T-cell (primary cell): ENCODE measurements around the gene RPL10L. TPM values are rescaled to one million over a fixed set of nuclear protein-coding genes. Genes with fewer than 3 reads are reported as not detected.

Source experiments
- ATAC-seq, 4 experiments: fragments of 200-7000 bp in 3 of 4; fragments of 150-1000 bp in 1 of 4; cut with Tn5 transposase; replicated peaks in 1 of 4; 1 replicate in 3 of 4; 2 replicates in 1 of 4; pipeline ENCODE4 v1.10.0; 2021; ENCODE audit warnings: moderate library complexity in 3 of 4, mild to moderate bottlenecking in 2 of 4, moderate number of reproducible peaks in 1 of 4
- CTCF ChIA-PET, 2 donors: fragments of 300-600 bp; sonication (Branson Sonifier 250); formaldehyde crosslinking; loops; one replicate each; lab custom pipeline; 2022; ENCODE audit warnings: antibody characterized with exemption in 2 of 2; lab: Charles Lee
- POLR2A ChIA-PET, 2 donors: fragments of 300-600 bp; sonication (Branson Sonifier 250); formaldehyde crosslinking; loops; one replicate each; lab custom pipeline; 2022; ENCODE audit warnings: antibody characterized with exemption in 2 of 2; lab: Charles Lee
- DNase-seq, 35 experiments: peaks; one replicate each; pipeline versions ENCODE4 v3.0.0 to v3.0.0-alpha.2; 2013 to 2023
- H3K27ac ChIP-seq: one replicate; pipeline ENCODE4 v1.5.1; 2013; ENCODE audit warnings: low read length
- H3K27me3 ChIP-seq, 2 experiments: replicated peaks in 1 of 2; 1 replicate in 1 of 2; 2 replicates in 1 of 2; pipeline versions ENCODE4 v1.6.1 to v1.7.0; 2013; ENCODE audit warnings: low read length in 1 of 2, mixed read lengths in 1 of 2; ENCODE audit not compliant: control insufficient read depth in 2 of 2, insufficient read depth in 2 of 2; ENCODE audit errors: extremely low read depth in 1 of 2
- H3K36me3 ChIP-seq, 2 donors: 1 replicate in 1 of 2; 2 replicates in 1 of 2; pipeline versions ENCODE4 v1.6.1 to v1.7.0; 2013; ENCODE audit warnings: low read length in 1 of 2; ENCODE audit not compliant: control insufficient read depth in 2 of 2, insufficient read depth in 1 of 2; ENCODE audit errors: extremely low read depth in 1 of 2
- H3K4me1 ChIP-seq, 2 experiments: 1 replicate in 1 of 2; 2 replicates in 1 of 2; pipeline versions ENCODE4 v1.6.1 to v1.7.0; 2013; ENCODE audit warnings: low read length in 2 of 2, mixed read lengths in 1 of 2; ENCODE audit not compliant: insufficient read depth in 2 of 2, control insufficient read depth in 1 of 2; ENCODE audit errors: extremely low read depth in 1 of 2
- H3K4me3 ChIP-seq, 2 donors: 1 replicate in 1 of 2; 2 replicates in 1 of 2; pipeline versions ENCODE4 v1.5.1 to v1.7.0; 2013; ENCODE audit warnings: mild to moderate bottlenecking in 2 of 2, low read length in 1 of 2, moderate library complexity in 1 of 2; ENCODE audit not compliant: control insufficient read depth in 1 of 2; ENCODE audit errors: extremely low read depth in 1 of 2
- H3K9me3 ChIP-seq: 2 replicates; pipeline ENCODE4 v1.7.0; 2013
- H3K27ac Mint-ChIP-seq, 2 donors: one replicate each; pipeline ENCODE4 v1.8.0; 2020 to 2021; ENCODE audit warnings: mild to moderate bottlenecking in 2 of 2, mixed read lengths in 2 of 2
- H3K27me3 Mint-ChIP-seq, 2 donors: one replicate each; pipeline ENCODE4 v1.8.0; 2021 to 2022; ENCODE audit warnings: mixed read lengths in 2 of 2
- H3K36me3 Mint-ChIP-seq: one replicate; pipeline ENCODE4 v1.8.0; 2021; ENCODE audit warnings: mixed read lengths
- H3K4me1 Mint-ChIP-seq, 3 donors: one replicate each; pipeline ENCODE4 v1.8.0; 2020 to 2022; ENCODE audit warnings: mixed read lengths in 3 of 3, mild to moderate bottlenecking in 1 of 3
- H3K4me3 Mint-ChIP-seq, 3 donors: one replicate each; pipeline ENCODE4 v1.8.0; 2020 to 2022; ENCODE audit warnings: mild to moderate bottlenecking in 3 of 3, mixed read lengths in 3 of 3, moderate library complexity in 3 of 3
- H3K9me3 Mint-ChIP-seq, 3 donors: one replicate each; pipeline ENCODE4 v1.8.0; 2020 to 2022; ENCODE audit warnings: mixed read lengths in 3 of 3
- WGBS: methylation state at CpG from one replicate; pipeline ENCODE4 v1.1.5; 2013; ENCODE audit warnings: missing lambda C conversion rate; ENCODE audit not compliant: insufficient coverage; 5-methylcytosine and 5-hydroxymethylcytosine counted together
- total RNA-seq, 35 experiments: library from RNA in 6 of 35; stranded (reverse) in 6 of 35; fragments of 120-200 nt in 1 of 35; gene quantifications; one replicate each; pipeline versions ENCODE4 v1.2.1 to v1.2.4 and lab custom pipeline; 2013 to 2026

RPL10L gene
- total RNA-seq, 5 donors from 2014 or later (not counting 1 experiment from before 2014, with no cell fraction given) = not detected

GRCh38 chr14:46653031-46653755 is 1.6 kb upstream of the RPL10L start:
- peaks cover 4 to 13% (median 7%) of the 10 kb centered on the region in 3 donors for H3K9me3 Mint-ChIP-seq
- CTCF ChIA-PET = no interaction called here
- POLR2A ChIA-PET = no interaction called here

GRCh38 chr14:46646796-46647195 is 4.8 kb downstream of the RPL10L start:
- DNase-seq (no peak), ATAC-seq (no peak)
- H3K27ac Mint-ChIP-seq = no peak overlapping the region
- ChIA-PET CTCF (no interaction called here), POLR2A (no interaction called here)
- no peaks in the 10 kb centered on the region for H3K27me3 Mint-ChIP-seq
- no peaks in the 10 kb centered on the region for H3K27me3 ChIP-seq
- no peak overlapping the region for H3K4me3 Mint-ChIP-seq
- H3K4me1 Mint-ChIP-seq = no peaks in the 10 kb centered on the region
- H3K27ac ChIP-seq = no peak overlapping the region
- no peaks in the 10 kb centered on the region for H3K4me1 ChIP-seq
- H3K4me3 ChIP-seq = no peak overlapping the region
- no peaks in the 10 kb centered on the region for H3K36me3 ChIP-seq
- peaks cover 9 to 17% (median 13%) of the 10 kb centered on the region in 3 donors for H3K9me3 Mint-ChIP-seq
- no peaks in the 10 kb centered on the region for H3K36me3 Mint-ChIP-seq
- no peaks in the 10 kb centered on the region for H3K9me3 ChIP-seq

More at GRCh38 chr14:46653031-46653755, 1.6 kb upstream of the RPL10L start:
- Mint-ChIP-seq H3K4me3 (no peak overlapping the region), H3K36me3 (no peaks in the 10 kb centered on the region), H3K4me1 (no peaks in the 10 kb centered on the region), H3K27me3 (no peaks in the 10 kb centered on the region), H3K27ac (no peak overlapping the region)
- no peak for ATAC-seq
- Histone ChIP-seq H3K36me3 (no peaks in the 10 kb centered on the region), H3K27me3 (no peaks in the 10 kb centered on the region), H3K4me3 (no peak overlapping the region), H3K27ac (no peak overlapping the region), H3K9me3 (no peaks in the 10 kb centered on the region), H3K4me1 (no peaks in the 10 kb centered on the region)
- DNase-seq = no peak

DNA sequence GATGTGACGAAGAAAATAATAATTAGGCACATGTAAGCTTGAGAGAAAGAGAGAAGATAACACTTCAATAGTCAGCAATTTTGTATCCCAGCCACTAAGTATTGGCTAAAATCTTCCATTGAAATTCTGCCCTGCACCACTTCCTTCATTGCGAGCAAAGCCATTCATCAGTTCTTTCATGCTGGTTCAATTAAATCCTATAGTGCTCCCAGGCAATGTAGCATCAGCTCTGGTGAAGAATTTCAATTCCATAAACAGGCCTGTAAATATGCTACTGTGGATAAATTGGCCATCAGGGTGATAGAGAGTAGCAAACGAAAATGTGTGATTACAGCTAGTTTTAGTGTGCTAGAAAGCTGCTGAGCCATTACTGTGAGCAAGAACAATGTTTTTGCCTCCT is 24.7 kb downstream of the RPL10L start:
- POLR2A ChIA-PET = no interaction called here
- no peak overlapping the region for H3K27ac Mint-ChIP-seq
- no peak overlapping the region for H3K4me3 Mint-ChIP-seq
- no peaks in the 10 kb centered on the region for H3K27me3 Mint-ChIP-seq
- no peaks in the 10 kb centered on the region for H3K4me1 ChIP-seq
- CTCF ChIA-PET = no interaction called here
- 38% methylated on average over 1 of the region's 3 CpGs for WGBS
- no peaks in the 10 kb centered on the region for H3K9me3 ChIP-seq
- H3K36me3 ChIP-seq = no peaks in the 10 kb centered on the region
- H3K9me3 Mint-ChIP-seq = peaks cover 12 to 28% (median 21%) of the 10 kb centered on the region in 3 donors
- DNase-seq (no peak), ATAC-seq (no peak)
- H3K27me3 ChIP-seq = no peaks in the 10 kb centered on the region
- no peaks in the 10 kb centered on the region for H3K36me3 Mint-ChIP-seq
- no peak overlapping the region for H3K4me3 ChIP-seq
- H3K4me1 Mint-ChIP-seq = no peaks in the 10 kb centered on the region
- no peak overlapping the region for H3K27ac ChIP-seq
